K562 (cell line): ENCODE data around the gene HNRNPDL. TPM values are rescaled to one million over a fixed set of nuclear protein-coding genes. Genes with fewer than 3 reads are reported as not detected.

Source experiments
- ARHGAP35 ChIP-seq: fragments of 450-650 bp; IDR thresholded peaks from 2 replicates; pipeline ENCODE4 v1.6.1; 2018; ENCODE audit not compliant: partially characterized antibody
- CBX3 ChIP-seq, 2 experiments: IDR thresholded peaks; 1 replicate in 1 of 2; 2 replicates in 1 of 2; pipeline ENCODE4 v1.6.1; 2012; ENCODE audit warnings: inconsistent platforms in 2 of 2, low read length in 2 of 2, borderline replicate concordance in 1 of 2, control low read depth in 1 of 2
- CREB1 ChIP-seq, 2 experiments: sonication (generic) in 1 of 2; formaldehyde crosslinking in 1 of 2; IDR thresholded peaks; 2 replicates each; pipeline versions ENCODE4 v1.6.1 to v1.8.0; 2012 to 2022; ENCODE audit warnings: inconsistent platforms in 1 of 2, mild to moderate bottlenecking in 1 of 2, missing genetic modification reagents in 1 of 2, moderate library complexity in 1 of 2
- E2F3 ChIP-seq: fragments of 250-450 bp; sonication (Bioruptor Pico); IDR thresholded peaks from 2 replicates; pipeline ENCODE4 v1.4.0; 2020; ENCODE audit warnings: mild to moderate bottlenecking
- EP300 ChIP-seq: IDR thresholded peaks from 2 replicates; pipeline ENCODE4 v1.6.1; 2012; ENCODE audit warnings: low read length, improper control_type of control experiment
- GATA2 ChIP-seq: sonication (generic); formaldehyde crosslinking; IDR thresholded peaks from 2 replicates; pipeline ENCODE4 v1.4.0; 2020; ENCODE audit warnings: mild to moderate bottlenecking, missing genetic modification reagents
- HMG20A ChIP-seq: fragments of 450-650 bp; formaldehyde crosslinking; conservative IDR thresholded peaks from 2 replicates; pipeline ENCODE4 v1.4.0; 2020; ENCODE audit warnings: mild to moderate bottlenecking, mixed read lengths
- KDM5B ChIP-seq: fragments of 200-600 bp; sonication (generic); IDR thresholded peaks from 2 replicates; pipeline ENCODE4 v1.6.1; 2012; ENCODE audit warnings: low read depth, mild to moderate bottlenecking, moderate library complexity, low read length, control low read depth, inconsistent platforms; ENCODE audit not compliant: insufficient replicate concordance
- MAFK ChIP-seq: IDR thresholded peaks from 2 replicates; pipeline ENCODE4 v1.6.1; 2011; ENCODE audit warnings: low read length, improper control_type of control experiment
- NCOA1 ChIP-seq: fragments of 450-650 bp; IDR thresholded peaks from 2 replicates; pipeline ENCODE4 v1.6.1; 2016; ENCODE audit warnings: low read depth
- NCOA6 ChIP-seq: fragments of 450-650 bp; IDR thresholded peaks from 2 replicates; pipeline ENCODE4 v1.6.1; 2017; ENCODE audit warnings: mild to moderate bottlenecking
- NFYB ChIP-seq: IDR thresholded peaks from 2 replicates; pipeline ENCODE4 v1.6.1; 2011; ENCODE audit warnings: mild to moderate bottlenecking, moderate library complexity; ENCODE audit not compliant: insufficient read length; ENCODE audit errors: extremely low read depth
- RBM15 ChIP-seq: fragments of 200-400 bp; formaldehyde crosslinking; IDR thresholded peaks from 2 replicates; pipeline ENCODE4 v1.6.1; 2018; ENCODE audit warnings: mild to moderate bottlenecking, low read length, moderate library complexity; ENCODE audit not compliant: insufficient read depth
- SMC3 ChIP-seq: conservative IDR thresholded peaks from 2 replicates; pipeline ENCODE4 v1.6.1; 2011; ENCODE audit warnings: low read depth, low read length, improper control_type of control experiment; ENCODE audit not compliant: insufficient read depth
- TSC22D4 ChIP-seq: fragments of 450-650 bp; IDR thresholded peaks from 2 replicates; pipeline ENCODE4 v1.6.1; 2016; ENCODE audit warnings: missing genetic modification characterization, missing biosample characterization, control low read depth
- ZFP36 ChIP-seq: fragments of 150-350 bp; IDR thresholded peaks from 2 replicates; pipeline ENCODE4 v1.6.1; 2018; ENCODE audit warnings: low read length, low read depth; ENCODE audit not compliant: partially characterized antibody
- ZNF133 ChIP-seq: fragments of 250-450 bp; sonication (Bioruptor Pico); IDR thresholded peaks from 2 replicates; pipeline ENCODE4 v1.4.0; 2020; ENCODE audit warnings: mild to moderate bottlenecking
- ZNF253 ChIP-seq: fragments of 250-450 bp; sonication (Bioruptor Pico); conservative IDR thresholded peaks from 2 replicates; pipeline ENCODE4 v1.6.1; 2021; ENCODE audit warnings: mild to moderate bottlenecking
- ZNF311 ChIP-seq: fragments of 250-450 bp; sonication (Bioruptor Pico); IDR thresholded peaks from 2 replicates; pipeline ENCODE4 v1.4.0; 2020; ENCODE audit warnings: mild to moderate bottlenecking, moderate library complexity
- ZNF57 ChIP-seq: fragments of 450-650 bp; formaldehyde crosslinking; IDR thresholded peaks from 2 replicates; pipeline ENCODE4 v1.4.0; 2020; ENCODE audit warnings: mild to moderate bottlenecking, moderate library complexity
- polyA plus RNA-seq, 8 experiments: library from polyadenylated mRNA; depleted of rRNA in 4 of 8; stranded (reverse) in 5 of 8; unstranded in 3 of 8; fragments of >200 nt; fragmentation: Nextera tagmentation in 2 of 8; fragmentation: Illumina TruSeq in 1 of 8; extraction: Ambion mirVana in 2 of 8; extraction: Trizol in 1 of 8; gene quantifications; 2 replicates each; pipeline versions ENCODE4 v1.2.1 to v1.2.3, GENCODE V29; 2011 to 2014; ENCODE audit warnings: inconsistent platforms in 1 of 8, missing spikeins in 1 of 8
- total RNA-seq, 7 experiments: library from RNA; depleted of rRNA in 6 of 7; stranded (reverse); fragments of >200 nt in 6 of 7; fragmentation: Illumina TruSeq in 2 of 7; extraction: Trizol in 2 of 7; gene quantifications; 2 replicates each; pipeline versions ENCODE4 v1.2.1 to v1.2.3, GENCODE V29; 2011 to 2021; ENCODE audit warnings: low replicate concordance in 1 of 7
- TF ChIP-seq, protein P1 (sequence below): fragments of 450-650 bp; formaldehyde crosslinking; IDR thresholded peaks from 2 replicates; pipeline ENCODE4 v1.4.0; 2020; ENCODE audit warnings: mild to moderate bottlenecking, mixed read lengths
- TF ChIP-seq, protein P2 (sequence below): fragments of 450-650 bp; IDR thresholded peaks from 2 replicates; pipeline ENCODE4 v1.7.0; 2016; ENCODE audit warnings: borderline replicate concordance
- TF ChIP-seq, protein P3 (sequence below): sonication (generic); formaldehyde crosslinking; IDR thresholded peaks from 2 replicates; pipeline ENCODE4 v1.8.1; 2023; ENCODE audit warnings: mild to moderate bottlenecking, missing genetic modification reagents
- TF ChIP-seq, protein P4 (sequence below): fragments of 250-450 bp; sonication (Bioruptor Pico); IDR thresholded peaks from 2 replicates; pipeline ENCODE4 v1.5.0; 2021

The HNRNPDL gene
- total and polyA plus RNA-seq, 9 of the 15 experiments (the other 6 are each of a cell fraction or from before 2014, with no cell fraction given), result 243 to 652 (median 351) TPM

DNA sequence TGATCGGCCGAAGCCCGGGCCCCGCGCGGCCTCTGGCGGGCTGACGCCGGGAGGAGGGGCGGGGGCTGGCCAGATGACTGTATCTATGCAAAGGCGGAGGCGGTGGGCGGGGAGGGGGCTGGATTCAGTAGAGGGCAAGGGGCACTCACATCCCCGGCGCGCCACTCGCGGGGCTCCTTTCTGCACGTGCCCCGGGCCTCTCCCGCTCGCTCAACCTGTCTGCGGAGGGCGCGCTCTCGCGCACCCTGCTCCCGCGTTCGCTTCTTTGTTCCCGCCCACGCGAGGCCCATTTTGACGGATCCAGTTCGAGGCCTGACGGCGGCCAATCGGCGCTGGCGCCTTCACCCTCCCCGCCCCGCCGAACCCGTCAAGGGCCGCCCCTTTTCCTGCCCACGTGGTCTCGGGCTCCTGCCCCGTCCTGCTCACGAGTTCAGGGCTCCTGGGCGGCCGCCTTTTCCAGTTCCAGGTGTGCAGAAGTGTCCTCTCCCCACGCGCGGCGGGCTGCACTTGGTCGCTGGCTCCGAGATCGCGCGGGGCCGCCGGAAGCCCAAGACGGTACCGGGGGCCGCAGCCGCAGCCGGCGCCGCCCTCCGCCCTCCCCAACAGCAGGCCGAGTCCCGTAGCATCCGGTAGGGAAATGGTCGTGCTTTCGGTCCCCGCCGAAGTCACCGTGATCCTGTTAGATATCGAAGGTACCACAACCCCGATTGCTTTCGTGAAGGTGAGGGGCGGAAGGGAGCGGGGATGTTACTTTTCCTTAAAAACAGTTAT, at the start of gene HNRNPDL, which contains the start of gene ENOPH1 (continued):
- TF ChIP-seq, protein P1, sequence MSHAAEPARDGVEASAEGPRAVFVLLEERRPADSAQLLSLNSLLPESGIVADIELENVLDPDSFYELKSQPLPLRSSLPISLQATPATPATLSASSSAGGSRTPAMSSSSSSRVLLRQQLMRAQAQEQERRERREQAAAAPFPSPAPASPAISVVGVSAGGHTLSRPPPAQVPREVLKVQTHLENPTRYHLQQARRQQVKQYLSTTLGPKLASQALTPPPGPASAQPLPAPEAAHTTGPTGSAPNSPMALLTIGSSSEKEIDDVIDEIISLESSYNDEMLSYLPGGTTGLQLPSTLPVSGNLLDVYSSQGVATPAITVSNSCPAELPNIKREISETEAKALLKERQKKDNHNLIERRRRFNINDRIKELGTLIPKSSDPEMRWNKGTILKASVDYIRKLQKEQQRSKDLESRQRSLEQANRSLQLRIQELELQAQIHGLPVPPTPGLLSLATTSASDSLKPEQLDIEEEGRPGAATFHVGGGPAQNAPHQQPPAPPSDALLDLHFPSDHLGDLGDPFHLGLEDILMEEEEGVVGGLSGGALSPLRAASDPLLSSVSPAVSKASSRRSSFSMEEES (CRISPR knock-in tag), result no peak; the same call in none of the 2 replicates
- TF ChIP-seq, protein P2, sequence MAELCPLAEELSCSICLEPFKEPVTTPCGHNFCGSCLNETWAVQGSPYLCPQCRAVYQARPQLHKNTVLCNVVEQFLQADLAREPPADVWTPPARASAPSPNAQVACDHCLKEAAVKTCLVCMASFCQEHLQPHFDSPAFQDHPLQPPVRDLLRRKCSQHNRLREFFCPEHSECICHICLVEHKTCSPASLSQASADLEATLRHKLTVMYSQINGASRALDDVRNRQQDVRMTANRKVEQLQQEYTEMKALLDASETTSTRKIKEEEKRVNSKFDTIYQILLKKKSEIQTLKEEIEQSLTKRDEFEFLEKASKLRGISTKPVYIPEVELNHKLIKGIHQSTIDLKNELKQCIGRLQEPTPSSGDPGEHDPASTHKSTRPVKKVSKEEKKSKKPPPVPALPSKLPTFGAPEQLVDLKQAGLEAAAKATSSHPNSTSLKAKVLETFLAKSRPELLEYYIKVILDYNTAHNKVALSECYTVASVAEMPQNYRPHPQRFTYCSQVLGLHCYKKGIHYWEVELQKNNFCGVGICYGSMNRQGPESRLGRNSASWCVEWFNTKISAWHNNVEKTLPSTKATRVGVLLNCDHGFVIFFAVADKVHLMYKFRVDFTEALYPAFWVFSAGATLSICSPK, result no peak
- TF ChIP-seq CBX3 (IDR thresholded peaks at IDR 0.05; ENCODE audit: borderline replicate concordance in 1 of 2, low read length in 2 of 2), result peak in 1 of 2 experiments; percentile 82; a peak in 1 of 3 replicates
- TF ChIP-seq NCOA1, result no peak
- no peak for TF ChIP-seq HMG20A (CRISPR knock-in tag)
- no peak for TF ChIP-seq ZNF311
- no peak for TF ChIP-seq ZNF253 (CRISPR knock-in tag)
- no peak for TF ChIP-seq ZFP36
- no peak for TF ChIP-seq MAFK
- TF ChIP-seq RBM15, result no peak
- TF ChIP-seq ZNF133 (CRISPR knock-in tag), result no peak
- TF ChIP-seq ZNF57, result no peak
- peak; percentile 90 for TF ChIP-seq E2F3 (CRISPR knock-in tag)
- no peak for TF ChIP-seq GATA2 (CRISPR knock-in tag)
- no peak for TF ChIP-seq TSC22D4 (tag)
- TF ChIP-seq EP300, result no peak
- TF ChIP-seq KDM5B, result peak; percentile 58
- no peak for TF ChIP-seq SMC3
- no peak for TF ChIP-seq CREB1 (IDR thresholded peaks at IDR 0.05)
- TF ChIP-seq CREB1 (CRISPR knock-in tag; IDR thresholded peaks at IDR 0.05), result no peak; the same call in 1 of the 2 replicates
- TF ChIP-seq ARHGAP35, result no peak
- TF ChIP-seq, protein P3, sequence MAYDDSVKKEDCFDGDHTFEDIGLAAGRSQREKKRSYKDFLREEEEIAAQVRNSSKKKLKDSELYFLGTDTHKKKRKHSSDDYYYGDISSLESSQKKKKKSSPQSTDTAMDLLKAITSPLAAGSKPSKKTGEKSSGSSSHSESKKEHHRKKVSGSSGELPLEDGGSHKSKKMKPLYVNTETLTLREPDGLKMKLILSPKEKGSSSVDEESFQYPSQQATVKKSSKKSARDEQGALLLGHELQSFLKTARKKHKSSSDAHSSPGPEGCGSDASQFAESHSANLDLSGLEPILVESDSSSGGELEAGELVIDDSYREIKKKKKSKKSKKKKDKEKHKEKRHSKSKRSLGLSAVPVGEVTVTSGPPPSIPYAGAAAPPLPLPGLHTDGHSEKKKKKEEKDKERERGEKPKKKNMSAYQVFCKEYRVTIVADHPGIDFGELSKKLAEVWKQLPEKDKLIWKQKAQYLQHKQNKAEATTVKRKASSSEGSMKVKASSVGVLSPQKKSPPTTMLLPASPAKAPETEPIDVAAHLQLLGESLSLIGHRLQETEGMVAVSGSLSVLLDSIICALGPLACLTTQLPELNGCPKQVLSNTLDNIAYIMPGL, result peak; percentile 62; the same call in 1 of the 2 replicates
- TF ChIP-seq NFYB, result peak; percentile 19
- no peak for TF ChIP-seq NCOA6
- TF ChIP-seq, protein P4, sequence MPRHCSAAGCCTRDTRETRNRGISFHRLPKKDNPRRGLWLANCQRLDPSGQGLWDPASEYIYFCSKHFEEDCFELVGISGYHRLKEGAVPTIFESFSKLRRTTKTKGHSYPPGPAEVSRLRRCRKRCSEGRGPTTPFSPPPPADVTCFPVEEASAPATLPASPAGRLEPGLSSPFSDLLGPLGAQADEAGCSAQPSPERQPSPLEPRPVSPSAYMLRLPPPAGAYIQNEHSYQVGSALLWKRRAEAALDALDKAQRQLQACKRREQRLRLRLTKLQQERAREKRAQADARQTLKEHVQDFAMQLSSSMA (CRISPR knock-in tag), result no peak
